GM19324 (cell line): ENCODE measurements around the gene FGF1.

Experiments used
- ATAC-seq: cut with Tn5 transposase; IDR thresholded peaks from one replicate; pipeline ENCODE4 v1.9.1; 2021; ENCODE audit warnings: mild to moderate bottlenecking, moderate library complexity; ENCODE audit not compliant: unreplicated experiment, low FRiP score

Gene FGF1

DNA sequence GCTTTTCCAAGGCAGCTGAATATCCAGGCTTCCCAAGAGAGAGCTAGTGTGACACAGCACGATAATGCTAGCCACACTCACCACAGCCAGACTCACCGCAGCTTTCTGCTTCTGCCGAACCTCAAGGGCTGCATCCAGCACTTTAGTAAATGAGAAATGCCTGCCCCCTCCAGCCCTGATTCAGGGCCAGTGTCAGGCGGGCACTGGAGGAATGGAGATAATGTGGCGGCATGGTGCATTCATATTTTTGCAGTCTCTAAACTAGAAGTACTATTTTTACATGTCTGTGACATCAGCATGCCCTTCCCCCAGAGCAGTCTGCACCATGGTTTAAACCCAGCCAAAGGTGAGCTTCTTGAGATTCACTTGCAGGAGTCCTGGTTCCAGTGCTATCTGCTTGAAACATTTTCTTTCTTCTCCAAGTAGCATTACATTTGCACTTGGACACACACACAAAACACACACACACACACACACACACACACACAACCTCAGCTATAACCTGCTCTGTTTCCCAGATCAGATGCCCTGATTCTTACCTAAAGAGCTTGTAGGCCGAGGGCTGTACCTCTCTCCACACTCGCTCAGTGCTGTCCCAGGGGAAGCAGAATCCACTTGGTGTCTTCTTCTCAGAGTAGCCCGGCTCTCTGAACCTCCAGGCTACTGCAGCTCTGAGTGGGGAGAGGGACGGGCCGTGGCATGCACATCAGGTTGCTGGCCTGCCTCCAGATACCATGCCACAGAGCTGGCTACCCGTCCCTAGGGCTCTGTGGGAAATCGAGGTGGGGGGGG, at the start of gene FGF1:
TSS of gene FGF1 (minus strand) at position 673 of the 792 bp plus-strand sequence. CDS start 71,963 bp downstream, outside the sequence.
- no peak for ATAC-seq

DNA sequence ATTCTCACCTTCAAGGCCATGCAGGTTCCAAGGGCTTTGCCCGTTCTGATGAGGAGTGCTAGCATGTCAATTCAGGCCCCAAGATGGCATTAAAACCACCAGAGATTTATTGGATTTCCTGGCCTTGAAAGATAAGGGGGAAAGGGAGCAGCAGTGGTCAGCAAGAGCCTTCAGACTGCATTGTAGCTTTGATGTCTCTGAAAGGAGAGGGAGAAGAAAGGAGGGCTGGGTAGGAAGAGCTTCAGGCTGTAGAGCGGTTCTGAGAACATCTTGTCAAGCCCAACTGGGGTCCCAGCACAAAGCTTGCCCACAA, 41.8 kb upstream of the FGF1 start:
- no peak for ATAC-seq

DNA sequence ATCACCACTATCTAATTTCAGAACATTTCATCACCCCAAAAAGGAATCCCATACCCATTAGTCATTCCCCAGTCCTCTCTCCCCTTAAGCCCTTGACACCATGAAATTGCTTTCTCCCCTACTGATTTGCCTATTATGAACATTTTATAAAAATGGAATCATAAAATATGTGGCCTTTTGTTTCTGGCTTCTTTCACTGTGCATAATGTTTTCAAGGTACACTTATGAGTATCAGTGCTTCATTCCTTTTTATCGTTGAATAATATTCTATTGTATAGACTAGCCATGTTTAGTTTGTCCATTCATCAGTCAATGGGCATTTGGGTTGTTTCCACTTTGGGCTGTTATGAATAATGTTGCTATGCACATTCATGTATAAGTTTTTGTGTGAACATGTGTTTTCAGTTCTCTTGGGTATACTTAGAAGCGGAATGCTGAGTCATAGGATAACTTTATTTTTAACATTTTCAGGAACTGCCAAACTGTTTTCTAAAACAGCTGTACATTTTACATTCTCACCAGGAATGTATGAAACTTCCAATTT, 40.4 kb upstream of the FGF1 start:
- ATAC-seq, result no peak

DNA sequence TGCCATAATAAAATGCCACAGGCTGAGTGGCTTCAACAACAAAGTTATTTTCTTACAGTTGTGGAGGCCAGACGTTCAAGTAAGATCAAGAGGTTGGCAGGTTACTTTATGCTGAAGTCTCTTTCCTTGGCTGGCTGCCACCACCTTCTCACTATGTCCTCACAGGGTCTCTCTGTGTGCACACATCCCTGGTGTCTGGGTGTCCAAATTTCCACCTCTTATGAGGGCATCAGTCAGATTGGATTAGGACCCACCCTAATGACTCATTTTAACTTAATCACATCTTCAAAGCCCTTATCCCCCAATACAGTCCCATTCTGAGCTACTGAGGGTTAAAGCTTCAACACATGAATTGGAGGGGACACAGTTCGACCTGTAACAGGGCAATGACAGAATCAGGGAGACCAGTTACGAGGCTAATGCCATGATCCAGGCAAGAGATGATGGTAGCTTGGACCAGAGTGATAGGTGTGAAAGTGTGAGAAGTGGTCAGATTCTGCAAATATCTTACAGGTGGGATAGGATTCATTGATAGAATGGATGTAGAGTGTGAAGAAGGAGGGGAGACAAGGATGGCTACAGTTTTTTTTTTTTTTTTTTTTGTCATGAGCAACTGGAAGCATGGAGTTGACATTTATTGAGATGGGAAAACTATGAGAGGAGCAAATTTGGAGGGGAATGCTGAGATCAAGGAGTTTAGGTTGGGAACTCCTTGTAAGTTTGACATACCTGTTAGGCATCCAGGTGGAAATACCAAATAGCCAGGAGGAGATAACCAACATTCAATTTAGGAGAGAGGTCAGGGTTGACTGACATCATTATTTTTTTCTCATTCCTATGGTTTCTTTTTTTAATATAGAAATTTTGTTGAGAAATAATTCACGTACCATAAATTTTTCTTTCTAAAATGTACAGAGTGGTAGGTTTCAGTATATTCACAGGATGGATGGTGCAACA, 39.6 kb upstream of the FGF1 start:
- no peak for ATAC-seq

- ATAC-seq, result no peak
Observed at GRCh38 chr5:142724821-142725220, 38.9 kb upstream of the FGF1 start.

- ATAC-seq, result no peak
Observed at GRCh38 chr5:142722896-142723295, 37.0 kb upstream of the FGF1 start.

DNA sequence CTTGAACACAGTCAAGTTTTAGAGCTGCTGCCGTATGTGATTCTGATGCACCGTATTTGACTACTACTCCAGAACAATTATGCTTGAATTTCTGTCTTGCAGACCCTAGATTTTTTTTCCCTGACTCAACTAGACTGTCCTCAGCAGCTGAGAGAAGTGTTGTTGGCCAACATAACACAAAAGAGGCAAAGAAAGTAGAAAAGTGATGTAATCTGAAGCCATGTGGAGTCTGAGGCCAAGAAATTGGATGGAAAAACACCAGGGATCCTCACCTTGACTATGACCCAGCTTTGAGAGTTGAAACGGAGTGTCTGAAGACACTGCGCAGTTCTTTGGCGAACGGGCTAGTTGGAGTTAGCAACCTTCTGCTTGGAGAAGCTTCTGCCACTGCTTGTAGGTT, 36.3 kb upstream of the FGF1 start:
- ATAC-seq, result no peak

DNA sequence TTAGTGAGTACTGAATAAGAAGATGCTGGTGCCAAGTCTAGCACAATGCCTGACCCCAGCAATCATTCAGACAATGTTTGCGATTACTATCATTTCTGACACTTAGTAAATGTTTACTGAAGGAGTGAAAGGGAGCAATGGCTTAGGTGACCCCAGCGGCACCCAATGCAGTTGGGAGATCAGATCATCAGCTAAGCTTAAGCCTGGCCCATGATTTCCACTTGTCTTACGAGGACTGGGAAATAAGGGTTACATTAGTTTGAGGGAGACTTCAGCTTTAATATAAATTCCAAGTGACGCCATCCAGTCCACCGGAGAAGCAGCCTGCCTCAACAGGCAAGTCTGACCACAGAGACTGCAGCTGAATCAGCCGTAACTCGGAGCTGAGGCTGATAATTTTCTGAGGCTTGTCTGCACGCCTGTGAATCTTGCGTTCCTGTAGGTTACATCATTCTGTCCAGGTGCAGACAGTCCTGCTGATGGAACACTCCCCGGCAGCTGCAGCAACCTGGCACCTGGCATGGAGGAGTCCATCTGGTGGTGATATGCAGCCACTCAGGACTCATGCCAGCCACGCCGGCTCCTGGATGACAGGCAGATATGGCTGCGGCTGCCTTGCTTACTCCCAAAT, 34.9 kb upstream of the FGF1 start:
- ATAC-seq, result no peak

DNA sequence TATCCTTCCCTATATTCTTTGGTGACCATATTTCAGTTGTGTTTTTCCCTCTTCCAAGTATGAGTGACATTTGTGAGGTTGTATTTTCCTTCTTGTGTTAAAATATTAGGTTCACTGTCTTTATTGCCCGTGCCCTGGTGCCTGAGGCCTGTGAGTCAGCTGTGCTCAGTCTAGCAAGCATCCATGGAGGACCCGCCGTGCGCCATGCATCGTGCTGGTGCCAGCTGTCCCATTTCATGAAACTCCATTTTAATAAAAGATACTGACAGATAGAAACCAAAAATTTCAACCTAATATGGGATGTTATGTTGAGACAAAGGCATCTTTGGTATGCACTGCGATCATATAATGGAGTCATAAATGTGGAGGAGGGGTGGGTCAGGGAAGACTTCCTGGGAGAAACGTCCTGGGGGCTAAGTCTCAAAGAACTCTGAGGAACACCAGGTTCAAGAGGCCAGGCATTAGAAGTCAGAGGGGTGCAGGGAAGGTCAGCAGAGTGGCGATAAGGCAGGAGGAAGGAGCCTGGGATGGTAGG, 34.0 kb upstream of the FGF1 start:
- no peak for ATAC-seq

GRCh38 chr5:142717582-142718215, 31.8 kb upstream of the FGF1 start:
- no peak for ATAC-seq

DNA sequence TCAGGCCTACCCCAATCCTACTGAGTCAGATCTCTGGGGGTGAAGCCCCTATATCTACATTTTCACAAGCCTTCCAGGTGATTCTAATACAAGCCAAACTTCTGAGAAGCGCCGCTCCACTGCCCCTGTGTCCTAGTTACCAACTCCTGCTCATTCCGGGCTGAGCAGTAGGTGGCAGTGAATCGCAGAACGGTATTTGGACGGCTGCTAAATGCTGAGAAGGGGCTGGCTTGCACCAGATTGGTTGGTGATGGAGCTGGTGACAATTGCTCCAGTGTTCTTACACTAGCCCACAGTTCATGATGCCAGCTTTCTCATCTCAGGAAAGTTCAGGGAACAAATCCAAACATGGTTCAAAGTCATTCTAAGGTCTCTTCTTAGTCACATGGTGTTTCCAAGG, 31.1 kb upstream of the FGF1 start:
- peak; percentile 55 for ATAC-seq

- no peak for ATAC-seq
Observed at GRCh38 chr5:142715291-142715690, 29.4 kb upstream of the FGF1 start.

DNA sequence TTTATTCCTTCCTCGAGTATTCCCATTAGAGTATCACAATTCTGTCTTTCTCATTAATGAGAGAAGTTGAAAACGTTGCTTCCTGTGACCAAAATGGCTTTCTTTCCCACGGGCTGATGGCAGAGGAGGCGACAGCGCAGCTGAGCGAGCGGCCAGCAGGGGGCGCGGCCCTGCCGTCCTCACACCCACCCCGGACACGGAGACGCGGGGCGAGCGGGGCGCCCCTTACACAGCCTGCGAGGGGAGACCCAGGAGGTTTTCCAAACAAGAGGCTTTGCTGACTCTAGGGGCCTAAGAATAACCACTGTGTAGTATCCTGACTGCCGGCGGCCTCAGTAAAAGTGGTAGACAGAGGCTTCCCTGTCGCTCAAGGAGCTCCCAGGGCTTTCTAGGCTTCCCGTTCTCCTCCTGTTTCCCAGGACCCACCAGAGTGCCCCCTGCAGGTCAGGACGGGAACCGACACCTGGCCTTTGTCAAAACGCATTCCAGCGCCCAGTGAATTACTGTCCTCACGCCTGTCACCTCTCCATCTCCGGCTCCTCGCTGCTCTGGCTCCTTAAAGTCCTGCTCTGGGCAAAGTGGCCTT, 27.3 kb upstream of the FGF1 start:
- peak; percentile 97 for ATAC-seq

DNA sequence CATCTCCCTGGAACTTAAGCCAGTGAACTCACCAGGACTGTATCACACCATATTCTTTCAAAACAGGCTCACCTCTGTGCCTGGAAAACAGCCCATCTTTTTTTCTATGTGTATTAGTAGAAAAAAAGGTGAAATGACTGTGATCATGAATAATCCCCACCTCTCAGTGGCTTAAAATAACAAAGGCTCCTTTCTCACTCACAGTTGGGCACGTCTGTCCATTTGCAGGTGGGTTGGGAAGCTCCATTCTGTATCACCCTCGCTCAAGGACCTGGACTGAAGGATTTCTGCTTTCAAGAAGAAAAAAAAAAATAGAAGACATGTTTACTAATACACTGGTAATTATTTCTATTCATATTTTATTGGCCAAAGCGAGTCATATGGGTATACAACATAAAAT, 17.3 kb upstream of the FGF1 start:
- no peak for ATAC-seq

- ATAC-seq, result no peak
Observed at GRCh38 chr5:142701673-142702311, 15.9 kb upstream of the FGF1 start.

- ATAC-seq, result no peak
Observed at GRCh38 chr5:142700566-142700965, 14.7 kb upstream of the FGF1 start.

DNA sequence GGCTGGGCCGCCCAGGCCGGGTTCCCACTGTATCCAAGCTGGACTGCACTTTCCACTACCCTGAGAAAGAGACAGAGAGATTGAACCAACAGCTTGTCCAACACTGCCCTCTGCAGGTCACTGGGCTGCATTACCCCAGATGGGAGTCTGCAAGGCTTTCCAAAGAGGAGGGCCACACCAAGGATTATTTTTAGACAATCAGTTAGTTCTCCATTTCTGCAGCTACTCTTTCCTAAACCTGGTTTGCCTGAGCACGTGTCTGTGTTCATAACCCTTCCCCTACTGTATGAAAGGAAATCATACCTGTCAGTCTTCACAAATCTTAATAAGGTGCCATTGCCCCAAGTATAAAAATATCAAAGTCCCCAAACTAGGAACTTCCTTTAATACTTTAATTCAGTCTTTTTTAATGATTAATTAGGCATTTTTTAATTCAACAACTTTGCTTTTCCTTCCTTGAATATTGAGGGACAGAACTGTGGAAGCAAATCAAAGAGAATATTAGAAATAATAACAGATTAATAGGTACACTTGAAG, 13.4 kb upstream of the FGF1 start:
- no peak for ATAC-seq

- ATAC-seq, result no peak
Observed at GRCh38 chr5:142698447-142699183, 12.7 kb upstream of the FGF1 start.
